ENCODE results near the gene VAV1. TPM values are rescaled to one million over a fixed set of nuclear protein-coding genes. Genes with fewer than 3 reads are reported as not detected.
"Not testable (repeated sequence)": the region's sequence is repeated elsewhere in the genome, so short reads cannot be mapped to it uniquely, and the experiment has no call there.

VAV1 gene
- total RNA-seq, 1 experiment from 2014 or later: 0.83 TPM

DNA sequence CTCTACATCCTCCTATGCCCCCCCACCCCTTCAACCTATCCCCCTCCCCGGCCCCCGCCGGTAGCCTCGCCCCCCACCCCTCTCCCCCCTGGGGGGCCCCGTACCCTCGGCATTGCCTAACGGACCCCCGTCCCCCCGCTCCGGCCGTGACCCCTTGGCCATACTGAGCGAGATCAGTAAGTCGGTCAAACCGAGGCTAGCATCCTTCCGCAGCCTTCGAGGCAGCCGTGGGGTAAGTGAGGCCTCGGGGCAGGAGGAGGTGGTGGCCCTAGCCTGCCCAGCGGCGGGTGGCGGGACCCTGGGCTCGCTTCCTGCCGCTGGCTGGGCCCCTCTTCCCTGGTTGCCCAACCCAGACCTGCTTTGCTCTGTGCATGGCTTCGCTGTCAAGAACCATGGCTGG is 26.5 kb upstream of the VAV1 start:
- DNase-seq (ENCODE audit: low spot score) (no peak), ATAC-seq (no peak)
- peaks cover 66% of the 10 kb centered on the region for H3K36me3 Mint-ChIP-seq
- no peaks in the 10 kb centered on the region for H3K27me3 Mint-ChIP-seq (ENCODE audit: low read depth)
- H3K27ac Mint-ChIP-seq: no peak overlapping the region
- TF ChIP-seq ZNF138 (CRISPR knock-in tag; conservative IDR thresholded peaks at IDR 0.05) (no peak), ZNF396 (CRISPR knock-in tag; IDR thresholded peaks at IDR 0.05; ENCODE audit: borderline replicate concordance) (no peak), CBFB (CRISPR knock-in tag; IDR thresholded peaks at IDR 0.05; ENCODE audit: low read depth) (no peak), ESRRA (CRISPR knock-in tag; IDR thresholded peaks at IDR 0.05; ENCODE audit: borderline replicate concordance) (no peak), ELF4 (CRISPR knock-in tag; IDR thresholded peaks at IDR 0.05; ENCODE audit: low read depth) (no peak), GABPB1 (CRISPR knock-in tag; IDR thresholded peaks at IDR 0.05) (no peak), ZNF317 (CRISPR knock-in tag; IDR thresholded peaks at IDR 0.05; ENCODE audit: borderline replicate concordance, low read depth) (no peak), TEAD4 (CRISPR knock-in tag; IDR thresholded peaks at IDR 0.05) (no peak), NR1H2 (CRISPR knock-in tag; IDR thresholded peaks at IDR 0.05) (no peak), SOX15 (CRISPR knock-in tag; IDR thresholded peaks at IDR 0.05) (no peak), FOXP1 (CRISPR knock-in tag; IDR thresholded peaks at IDR 0.05; ENCODE audit: borderline replicate concordance) (no peak)
- TF ChIP-seq, protein P1, sequence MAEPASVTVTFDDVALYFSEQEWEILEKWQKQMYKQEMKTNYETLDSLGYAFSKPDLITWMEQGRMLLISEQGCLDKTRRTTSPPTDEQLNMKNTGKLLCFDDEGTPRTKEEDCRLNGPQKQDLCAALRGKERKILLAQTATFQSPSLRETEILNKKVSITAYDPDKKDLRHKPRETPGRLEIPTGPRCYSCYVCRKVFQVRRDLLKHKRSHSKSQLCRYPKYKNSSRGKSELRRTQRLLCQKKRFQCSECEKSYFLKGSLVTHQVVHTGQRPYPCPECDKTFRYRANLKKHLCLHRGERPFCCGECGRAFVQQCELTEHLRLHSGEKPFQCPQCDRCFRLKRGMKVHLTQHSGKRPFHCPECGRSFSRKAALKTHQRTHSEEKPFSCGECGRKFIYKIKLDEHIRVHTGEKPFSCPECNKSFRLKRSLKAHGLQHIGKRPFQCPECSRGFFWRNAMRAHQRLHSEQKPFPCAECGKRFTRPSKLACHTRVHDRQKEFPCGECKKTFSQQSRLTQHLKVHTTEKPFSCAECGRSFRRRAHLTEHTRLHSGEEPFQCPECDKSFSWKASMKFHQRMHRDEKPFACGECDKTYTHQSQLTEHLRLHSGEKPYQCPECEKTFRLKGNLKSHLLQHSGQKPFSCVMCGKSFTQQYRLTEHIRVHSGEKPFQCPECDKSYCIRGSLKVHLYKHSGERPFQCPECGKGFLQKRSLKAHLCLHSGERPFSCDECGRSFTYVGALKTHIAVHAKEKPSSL (CRISPR knock-in tag; conservative IDR thresholded peaks at IDR 0.05): no peak
- TF ChIP-seq, protein P2, sequence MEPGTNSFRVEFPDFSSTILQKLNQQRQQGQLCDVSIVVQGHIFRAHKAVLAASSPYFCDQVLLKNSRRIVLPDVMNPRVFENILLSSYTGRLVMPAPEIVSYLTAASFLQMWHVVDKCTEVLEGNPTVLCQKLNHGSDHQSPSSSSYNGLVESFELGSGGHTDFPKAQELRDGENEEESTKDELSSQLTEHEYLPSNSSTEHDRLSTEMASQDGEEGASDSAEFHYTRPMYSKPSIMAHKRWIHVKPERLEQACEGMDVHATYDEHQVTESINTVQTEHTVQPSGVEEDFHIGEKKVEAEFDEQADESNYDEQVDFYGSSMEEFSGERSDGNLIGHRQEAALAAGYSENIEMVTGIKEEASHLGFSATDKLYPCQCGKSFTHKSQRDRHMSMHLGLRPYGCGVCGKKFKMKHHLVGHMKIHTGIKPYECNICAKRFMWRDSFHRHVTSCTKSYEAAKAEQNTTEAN (CRISPR knock-in tag; IDR thresholded peaks at IDR 0.05): no peak
- TF ChIP-seq, protein P3, sequence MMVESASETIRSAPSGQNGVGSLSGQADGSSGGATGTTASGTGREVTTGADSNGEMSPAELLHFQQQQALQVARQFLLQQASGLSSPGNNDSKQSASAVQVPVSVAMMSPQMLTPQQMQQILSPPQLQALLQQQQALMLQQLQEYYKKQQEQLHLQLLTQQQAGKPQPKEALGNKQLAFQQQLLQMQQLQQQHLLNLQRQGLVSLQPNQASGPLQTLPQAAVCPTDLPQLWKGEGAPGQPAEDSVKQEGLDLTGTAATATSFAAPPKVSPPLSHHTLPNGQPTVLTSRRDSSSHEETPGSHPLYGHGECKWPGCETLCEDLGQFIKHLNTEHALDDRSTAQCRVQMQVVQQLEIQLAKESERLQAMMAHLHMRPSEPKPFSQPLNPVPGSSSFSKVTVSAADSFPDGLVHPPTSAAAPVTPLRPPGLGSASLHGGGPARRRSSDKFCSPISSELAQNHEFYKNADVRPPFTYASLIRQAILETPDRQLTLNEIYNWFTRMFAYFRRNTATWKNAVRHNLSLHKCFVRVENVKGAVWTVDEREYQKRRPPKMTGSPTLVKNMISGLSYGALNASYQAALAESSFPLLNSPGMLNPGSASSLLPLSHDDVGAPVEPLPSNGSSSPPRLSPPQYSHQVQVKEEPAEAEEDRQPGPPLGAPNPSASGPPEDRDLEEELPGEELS (CRISPR knock-in tag; IDR thresholded peaks at IDR 0.05): no peak
- TF ChIP-seq, protein P4, sequence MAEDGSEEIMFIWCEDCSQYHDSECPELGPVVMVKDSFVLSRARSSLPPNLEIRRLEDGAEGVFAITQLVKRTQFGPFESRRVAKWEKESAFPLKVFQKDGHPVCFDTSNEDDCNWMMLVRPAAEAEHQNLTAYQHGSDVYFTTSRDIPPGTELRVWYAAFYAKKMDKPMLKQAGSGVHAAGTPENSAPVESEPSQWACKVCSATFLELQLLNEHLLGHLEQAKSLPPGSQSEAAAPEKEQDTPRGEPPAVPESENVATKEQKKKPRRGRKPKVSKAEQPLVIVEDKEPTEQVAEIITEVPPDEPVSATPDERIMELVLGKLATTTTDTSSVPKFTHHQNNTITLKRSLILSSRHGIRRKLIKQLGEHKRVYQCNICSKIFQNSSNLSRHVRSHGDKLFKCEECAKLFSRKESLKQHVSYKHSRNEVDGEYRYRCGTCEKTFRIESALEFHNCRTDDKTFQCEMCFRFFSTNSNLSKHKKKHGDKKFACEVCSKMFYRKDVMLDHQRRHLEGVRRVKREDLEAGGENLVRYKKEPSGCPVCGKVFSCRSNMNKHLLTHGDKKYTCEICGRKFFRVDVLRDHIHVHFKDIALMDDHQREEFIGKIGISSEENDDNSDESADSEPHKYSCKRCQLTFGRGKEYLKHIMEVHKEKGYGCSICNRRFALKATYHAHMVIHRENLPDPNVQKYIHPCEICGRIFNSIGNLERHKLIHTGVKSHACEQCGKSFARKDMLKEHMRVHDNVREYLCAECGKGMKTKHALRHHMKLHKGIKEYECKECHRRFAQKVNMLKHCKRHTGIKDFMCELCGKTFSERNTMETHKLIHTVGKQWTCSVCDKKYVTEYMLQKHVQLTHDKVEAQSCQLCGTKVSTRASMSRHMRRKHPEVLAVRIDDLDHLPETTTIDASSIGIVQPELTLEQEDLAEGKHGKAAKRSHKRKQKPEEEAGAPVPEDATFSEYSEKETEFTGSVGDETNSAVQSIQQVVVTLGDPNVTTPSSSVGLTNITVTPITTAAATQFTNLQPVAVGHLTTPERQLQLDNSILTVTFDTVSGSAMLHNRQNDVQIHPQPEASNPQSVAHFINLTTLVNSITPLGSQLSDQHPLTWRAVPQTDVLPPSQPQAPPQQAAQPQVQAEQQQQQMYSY (CRISPR knock-in tag; IDR thresholded peaks at IDR 0.05): no peak
- TF ChIP-seq, protein P5, sequence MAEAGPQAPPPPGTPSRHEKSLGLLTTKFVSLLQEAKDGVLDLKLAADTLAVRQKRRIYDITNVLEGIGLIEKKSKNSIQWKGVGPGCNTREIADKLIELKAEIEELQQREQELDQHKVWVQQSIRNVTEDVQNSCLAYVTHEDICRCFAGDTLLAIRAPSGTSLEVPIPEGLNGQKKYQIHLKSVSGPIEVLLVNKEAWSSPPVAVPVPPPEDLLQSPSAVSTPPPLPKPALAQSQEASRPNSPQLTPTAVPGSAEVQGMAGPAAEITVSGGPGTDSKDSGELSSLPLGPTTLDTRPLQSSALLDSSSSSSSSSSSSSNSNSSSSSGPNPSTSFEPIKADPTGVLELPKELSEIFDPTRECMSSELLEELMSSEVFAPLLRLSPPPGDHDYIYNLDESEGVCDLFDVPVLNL (CRISPR knock-in tag; IDR thresholded peaks at IDR 0.05; ENCODE audit: borderline replicate concordance, low read depth): no peak
- H3K4me3 Mint-ChIP-seq: no peak overlapping the region
- no peaks in the 10 kb centered on the region for H3K9me3 Mint-ChIP-seq
- CTCF ChIA-PET: no interaction called here
- POLR2A ChIA-PET: no interaction called here
- peaks cover 30% of the 10 kb centered on the region for H3K4me1 Mint-ChIP-seq

DNA sequence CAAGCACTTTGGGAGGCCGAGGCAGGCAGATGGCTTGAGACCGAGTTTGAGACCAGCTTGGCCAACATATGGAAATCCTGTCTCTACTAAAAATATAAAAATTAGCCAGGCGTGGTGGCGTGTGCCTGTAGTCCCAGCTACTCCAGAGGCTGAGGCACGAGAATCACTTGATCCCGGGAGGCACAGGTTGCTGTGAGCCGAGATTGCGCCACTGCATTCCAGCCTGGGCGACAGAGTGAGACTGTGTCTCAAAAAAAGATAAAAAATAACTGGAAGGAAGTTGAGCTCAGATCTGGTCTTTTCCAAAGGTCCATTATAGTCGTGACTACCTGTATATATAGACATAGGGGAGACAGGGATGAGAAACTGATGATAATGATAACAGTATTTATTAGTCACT is 24.0 kb upstream of the VAV1 start:
- not testable (repeated sequence) for H3K27ac Mint-ChIP-seq
- CTCF ChIA-PET: interaction anchor here (0.6 kb wide), 2 partner anchors 23 to 71 kb away, joined by 3 to 4 read pairs; no protein-coding TSS in a partner anchor

More for the DNA sequence above, 24.0 kb upstream of the VAV1 start:
- H3K9me3 Mint-ChIP-seq; H3K27me3 Mint-ChIP-seq (ENCODE audit: low read depth); DNase-seq (ENCODE audit: low spot score); H3K4me3 Mint-ChIP-seq; POLR2A ChIA-PET; ATAC-seq: not testable (repeated sequence)
- H3K4me1 Mint-ChIP-seq: peaks cover 15% of the 10 kb centered on the region
- H3K36me3 Mint-ChIP-seq: peaks cover 64% of the 10 kb centered on the region
